ENCODE measurements around the gene FAM228A.

The FAM228A gene

GRCh38 chr2:24231461-24231881, 56.6 kb downstream of the FAM228A start:
- no peak for DNase-seq

- no peak for DNase-seq
These were observed 58.5 kb downstream of the FAM228A start for GRCh38 chr2:24233321-24233720.

- no peak for DNase-seq
These were observed 62.5 kb downstream of the FAM228A start for GRCh38 chr2:24237313-24237712.

GRCh38 chr2:24238158-24238557, 63.3 kb downstream of the FAM228A start:
- no peak for DNase-seq

- DNase-seq = peak; percentile 14
These were observed 64.7 kb downstream of the FAM228A start for GRCh38 chr2:24239553-24239952.
